HG03442 (cell line): ENCODE data around the gene TAF8.
"Not testable (repeated sequence)": the region's sequence is repeated elsewhere in the genome, so short reads cannot be mapped to it uniquely, and the experiment has no call there.

Experiments
- ATAC-seq: cut with Tn5 transposase; IDR thresholded peaks from one replicate; pipeline ENCODE4 v1.9.1; 2021; ENCODE audit warnings: mild to moderate bottlenecking, moderate library complexity; ENCODE audit not compliant: unreplicated experiment

TAF8 gene

DNA sequence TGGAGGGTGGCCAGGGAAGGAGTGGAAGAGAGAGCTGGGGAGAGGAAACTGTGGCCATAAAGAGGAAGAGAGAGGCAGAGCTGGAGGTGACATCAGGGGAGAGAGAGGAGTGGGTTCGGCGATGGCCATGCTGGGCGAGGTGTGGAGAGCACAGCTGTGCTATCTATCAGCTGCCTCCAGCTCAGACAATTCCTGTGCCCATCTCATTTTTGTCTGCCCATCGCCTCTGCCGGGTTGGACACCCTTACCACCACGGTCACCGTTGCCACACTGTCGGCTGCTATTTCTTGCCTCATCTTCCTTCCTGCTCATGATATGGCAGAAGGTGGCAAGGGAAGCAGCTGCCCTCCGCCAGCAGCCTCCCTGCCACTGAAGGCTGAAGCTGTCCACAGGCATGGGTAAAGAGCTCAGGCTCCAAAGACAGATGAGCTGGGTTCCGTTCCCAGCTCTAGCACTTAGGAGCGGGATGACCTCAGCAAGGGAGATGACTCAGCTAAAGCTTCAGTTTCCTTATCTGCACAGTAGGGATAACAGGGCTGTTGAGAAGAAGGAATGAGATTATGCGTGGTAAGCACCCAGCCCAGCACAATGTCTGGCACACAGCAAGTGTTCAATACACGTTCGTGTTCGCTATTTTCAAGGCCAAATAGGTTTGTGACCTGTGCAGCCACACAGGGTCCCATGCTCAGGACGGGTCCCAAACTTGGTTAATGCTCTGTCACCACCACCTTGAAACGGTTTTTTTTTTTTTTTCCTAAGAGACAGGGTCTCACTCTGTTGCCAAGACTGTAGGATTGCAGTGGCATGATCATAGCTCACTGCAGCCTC lies 21.9 kb upstream of the TAF8 start:
- no peak for ATAC-seq

DNA sequence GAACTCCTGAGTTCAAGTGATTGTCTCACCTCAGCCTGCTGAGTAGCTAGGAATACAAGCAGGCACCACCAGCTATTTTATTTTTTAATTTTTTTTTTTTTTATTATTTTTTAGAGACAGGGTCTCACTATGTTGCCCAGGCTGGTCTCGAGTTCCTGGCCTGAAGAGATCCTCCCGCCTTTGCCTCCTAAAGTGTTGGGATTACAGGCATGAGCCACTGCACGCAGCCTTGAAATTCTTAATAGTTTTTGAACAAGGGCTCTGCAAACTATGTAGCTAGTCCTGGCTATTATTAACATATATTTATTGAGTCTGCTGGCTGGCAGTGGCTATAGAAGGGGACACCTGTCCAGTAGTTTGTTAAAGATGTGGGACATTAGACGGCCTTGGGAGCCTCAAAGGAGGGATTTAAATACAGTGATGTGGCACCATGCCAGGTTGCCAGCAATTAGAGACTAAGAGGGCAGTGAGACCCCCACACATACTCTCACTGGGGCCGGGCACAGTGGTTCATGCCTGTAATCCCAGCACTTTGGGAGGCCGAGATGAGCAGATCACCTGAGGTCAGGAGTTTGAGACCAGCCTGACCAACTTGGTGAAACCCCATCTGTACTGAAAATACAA lies 21.1 kb upstream of the TAF8 start:
- ATAC-seq, result no peak

DNA sequence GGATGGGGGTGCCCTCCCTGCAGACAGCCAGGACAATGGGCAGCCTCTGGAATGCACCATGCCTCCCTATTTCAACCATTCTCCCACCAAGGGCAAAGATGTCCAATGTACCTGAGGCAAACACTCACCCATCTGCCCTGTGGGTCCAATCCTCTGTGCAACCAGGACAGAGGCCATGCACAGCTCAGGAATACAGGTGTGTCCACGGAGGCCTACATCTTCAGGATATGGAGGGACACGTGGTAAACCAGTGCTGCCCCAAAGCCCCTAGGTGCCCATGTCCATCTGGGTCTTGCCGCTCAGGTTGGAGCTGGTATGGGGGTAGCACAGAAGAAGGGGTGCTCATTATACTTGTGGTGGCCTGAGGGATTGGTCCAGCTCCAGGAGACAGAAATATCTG lies 20.4 kb upstream of the TAF8 start:
- no peak for ATAC-seq

DNA sequence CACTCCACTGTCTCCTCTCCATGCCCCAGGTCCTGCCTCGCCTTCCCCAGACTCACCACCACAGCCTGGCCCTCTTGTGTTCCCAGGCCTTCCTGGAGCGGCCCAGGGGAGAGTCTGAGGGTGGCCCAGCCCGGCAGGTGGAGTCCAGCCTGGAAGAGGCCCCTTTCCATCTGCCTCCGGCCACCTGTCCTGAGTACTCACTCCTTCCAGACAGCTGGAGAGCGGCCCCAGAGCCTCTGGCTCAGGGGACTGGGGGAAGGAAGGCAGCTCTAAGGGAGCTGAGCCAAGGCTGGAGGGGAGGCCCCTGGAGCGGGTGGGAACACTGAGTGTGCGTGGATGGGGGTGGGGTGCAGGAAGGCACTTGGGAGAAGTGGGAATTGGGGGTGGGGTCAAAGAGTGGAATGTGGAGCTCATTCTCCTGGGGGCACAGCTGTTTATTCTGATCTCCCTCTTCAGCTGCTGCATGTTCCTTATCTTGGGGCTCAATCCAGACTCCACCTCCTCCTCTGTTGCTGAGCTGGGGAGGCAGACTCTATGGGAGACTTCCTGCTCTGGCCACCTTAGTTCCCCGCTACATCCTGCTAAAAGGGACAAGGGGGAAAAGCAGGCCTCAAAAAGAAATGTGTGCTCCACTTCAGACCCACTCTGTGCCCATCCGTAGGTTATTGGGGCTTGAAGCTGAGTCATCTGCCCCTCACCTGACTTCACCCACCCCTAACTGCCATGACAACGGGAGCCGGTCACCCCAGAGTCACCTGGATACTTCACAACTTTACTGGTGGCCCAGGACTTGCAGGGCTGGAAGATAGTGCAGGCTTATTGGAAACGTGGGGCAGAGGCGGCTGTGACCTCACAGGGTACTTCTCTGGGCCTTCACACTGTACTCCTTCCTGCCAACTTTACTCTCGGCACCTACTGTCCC lies 19.5 kb upstream of the TAF8 start:
- no peak for ATAC-seq

DNA sequence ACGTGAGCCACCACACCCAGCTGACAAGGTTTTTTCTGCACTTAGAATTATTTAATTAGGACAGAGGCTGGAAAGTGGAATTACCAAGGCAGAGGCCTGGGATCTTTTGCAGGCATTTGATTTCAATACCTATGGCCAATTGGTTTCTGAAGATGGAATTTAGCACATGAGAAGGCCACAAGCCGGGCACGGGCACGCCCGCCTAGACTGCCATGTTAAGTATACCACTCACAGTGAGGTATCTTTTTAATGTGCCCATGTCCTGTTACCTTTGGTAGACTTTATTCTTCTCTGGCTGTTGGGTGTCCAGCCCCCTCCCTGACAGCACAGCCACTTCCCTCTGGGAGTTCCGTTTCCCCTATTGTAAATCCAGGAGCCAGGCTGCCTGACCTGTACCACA lies 18.0 kb upstream of the TAF8 start:
- no peak for ATAC-seq

DNA sequence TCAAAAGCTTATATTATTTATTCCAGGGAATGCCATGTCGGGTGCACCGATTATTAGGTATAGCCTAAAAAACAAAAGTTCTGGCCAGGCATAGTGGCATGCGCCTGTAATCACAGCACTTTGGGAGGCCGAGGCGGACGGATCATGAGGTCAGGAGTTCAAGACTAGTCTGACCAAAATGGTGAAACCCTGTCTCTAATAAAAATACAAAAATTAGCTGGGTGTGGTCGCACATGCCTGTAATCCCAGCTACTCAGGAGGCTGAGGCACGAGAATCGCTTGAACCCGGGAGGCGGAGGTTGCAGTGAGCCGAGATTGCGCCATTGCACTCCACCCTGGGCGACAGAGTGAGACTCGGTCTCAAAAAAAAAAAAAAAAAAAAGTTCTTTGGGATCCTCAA lies 12.7 kb upstream of the TAF8 start:
- not testable (repeated sequence) for ATAC-seq

DNA sequence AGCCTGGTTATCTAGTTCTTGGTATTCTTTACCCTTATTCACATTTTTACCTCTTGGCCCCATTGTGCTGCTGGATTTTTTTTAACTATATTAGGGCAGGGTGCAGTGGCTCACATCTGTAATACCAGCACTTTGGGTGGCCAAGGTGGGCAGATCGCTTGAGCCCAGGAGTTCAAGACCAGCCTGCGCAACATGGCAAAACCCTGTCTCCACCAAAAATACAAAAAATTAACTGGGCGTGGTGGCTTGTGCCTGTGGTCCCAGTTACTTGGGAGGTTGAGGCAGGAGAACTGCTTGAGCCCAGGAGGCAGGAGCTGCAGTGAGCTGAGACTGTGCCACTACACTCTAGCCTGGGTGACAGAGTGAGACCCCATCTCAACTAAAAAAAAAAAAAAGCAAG lies 12.2 kb upstream of the TAF8 start:
- no peak for ATAC-seq

DNA sequence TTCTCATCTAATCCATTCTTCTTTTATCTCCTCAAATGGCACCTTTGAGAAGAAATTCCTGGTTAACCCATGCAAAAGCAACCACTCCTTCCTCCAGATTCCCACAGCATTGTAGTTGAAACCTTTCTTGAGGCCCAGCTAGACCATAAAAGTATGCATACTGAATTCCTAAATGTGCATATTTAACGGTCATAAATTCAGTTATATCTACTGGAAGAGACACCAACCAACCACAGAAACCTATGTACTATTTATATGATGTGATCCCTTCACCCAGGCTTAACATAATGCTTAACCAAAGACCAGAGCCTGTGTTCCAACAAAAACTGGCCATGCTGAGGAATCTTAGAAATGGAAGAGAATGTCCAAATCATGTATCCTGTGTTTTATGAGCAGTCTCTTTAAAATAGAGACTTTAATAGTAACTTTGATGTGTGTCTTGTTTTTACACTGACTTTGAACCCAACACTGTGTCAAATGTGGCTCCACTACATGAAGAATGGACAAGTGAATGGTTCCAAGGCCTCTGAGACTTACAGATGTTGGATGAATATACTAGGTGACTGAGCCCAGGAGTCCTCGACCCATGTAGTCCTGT lies 11.4 kb upstream of the TAF8 start:
- ATAC-seq, result no peak

DNA sequence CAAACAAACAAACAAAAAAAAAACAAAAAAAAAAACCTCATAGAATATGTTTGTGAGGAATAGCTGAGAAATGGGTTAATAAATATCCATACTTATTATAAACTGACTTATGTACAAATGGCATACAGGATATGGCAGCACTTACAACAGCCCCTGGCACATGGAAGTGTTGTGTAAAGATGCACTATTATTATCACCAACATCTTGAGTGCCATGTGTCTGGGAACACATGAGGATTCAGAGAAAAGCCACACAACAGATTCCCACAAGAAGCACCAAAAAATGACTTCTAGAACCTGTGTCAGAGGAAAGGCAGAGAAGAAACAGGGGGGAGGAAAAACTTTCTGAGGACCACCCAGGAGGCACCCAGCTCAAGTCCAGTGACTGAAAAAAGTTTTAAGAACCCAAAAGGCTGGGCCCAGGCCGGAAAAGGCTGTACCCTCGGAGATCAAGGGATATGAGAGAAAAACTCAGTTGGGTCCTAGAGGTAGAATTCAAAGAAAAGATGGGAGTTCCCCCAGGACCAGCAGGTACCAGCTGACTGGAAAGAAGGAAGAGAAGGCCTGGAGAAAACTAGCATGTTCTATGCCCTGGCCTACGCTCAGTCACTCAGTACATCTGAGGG lies 9.4 kb upstream of the TAF8 start:
- no peak for ATAC-seq

DNA sequence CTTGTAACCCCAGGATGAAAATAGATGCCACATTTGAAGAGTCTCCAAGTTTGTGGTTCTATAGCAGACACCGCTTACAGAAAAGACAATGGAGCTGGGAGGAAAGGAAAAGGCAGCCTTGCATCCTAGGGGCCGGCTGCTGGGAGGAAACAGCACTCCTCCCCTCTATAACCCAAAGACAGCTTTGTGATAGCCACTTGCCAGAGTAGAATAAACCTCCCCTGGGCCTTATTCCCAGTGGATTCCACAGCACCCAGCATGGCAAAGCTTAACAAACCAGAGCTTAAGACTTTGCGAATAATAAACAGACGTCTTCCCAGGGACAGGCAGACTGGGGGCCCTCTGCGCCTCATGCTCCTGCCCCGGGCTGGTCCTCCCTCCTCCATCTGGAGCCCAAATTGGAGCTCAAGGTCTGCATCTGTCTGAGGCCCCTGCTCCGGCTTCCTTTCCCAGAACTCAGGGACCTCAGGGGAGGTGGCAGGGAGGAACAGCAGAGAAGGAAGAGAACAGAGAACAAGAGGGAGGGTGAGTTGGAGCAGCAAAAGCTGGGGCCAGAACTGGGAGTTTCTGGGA lies 8.8 kb upstream of the TAF8 start:
- ATAC-seq, result no peak

DNA sequence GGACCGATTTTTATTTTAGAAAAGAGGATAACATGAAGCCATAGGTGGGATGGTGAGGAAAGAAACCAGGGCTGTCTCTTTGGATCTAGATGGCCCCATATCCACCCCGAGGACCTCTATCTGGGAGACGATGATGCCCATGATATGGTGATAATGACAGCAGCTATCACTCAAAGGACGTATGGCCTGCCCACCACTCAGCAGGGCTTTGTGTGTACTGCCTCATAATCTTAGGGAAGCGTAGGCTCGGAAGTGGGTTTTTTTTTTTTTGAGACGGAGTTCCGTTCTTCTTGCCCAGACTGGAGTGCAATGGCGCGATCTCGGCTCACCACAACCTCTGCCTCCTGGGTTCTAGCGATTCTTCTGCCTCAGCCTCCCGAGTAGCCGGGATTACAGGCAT lies 8.2 kb upstream of the TAF8 start:
- ATAC-seq, result no peak

DNA sequence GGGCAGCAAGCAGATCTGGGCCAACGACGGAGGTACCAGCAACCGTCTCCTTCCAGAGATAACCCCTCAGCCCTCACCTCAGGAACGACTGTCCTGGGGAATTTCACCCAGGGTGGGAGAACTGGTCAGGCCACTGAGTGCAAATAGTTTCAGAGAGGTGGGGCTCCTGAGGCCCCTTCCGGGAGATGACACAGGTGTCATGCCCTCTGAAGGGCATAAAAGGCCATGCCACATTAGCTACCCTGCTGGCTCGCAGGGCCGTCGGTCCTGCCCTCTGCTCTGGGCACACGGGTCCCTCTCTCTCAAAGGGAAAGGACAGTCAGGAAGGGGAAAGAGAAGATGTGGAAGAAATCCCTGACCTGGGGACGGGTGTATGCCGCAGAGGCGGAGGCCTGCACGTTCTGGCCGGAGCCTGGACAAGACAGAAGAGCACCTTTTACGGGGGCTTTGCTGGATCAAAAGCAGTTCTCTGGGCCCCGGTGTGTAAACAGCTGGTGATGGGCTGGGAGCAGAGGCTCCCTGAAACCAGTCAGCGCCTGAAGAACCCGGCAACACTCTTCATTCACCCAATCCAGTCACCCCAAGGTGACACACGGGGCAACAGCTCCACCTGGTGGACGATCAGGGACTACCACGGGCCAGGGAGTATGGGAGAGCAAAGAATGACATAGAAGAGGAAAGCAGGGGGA lies 6.4 kb upstream of the TAF8 start:
- ATAC-seq, result no peak

DNA sequence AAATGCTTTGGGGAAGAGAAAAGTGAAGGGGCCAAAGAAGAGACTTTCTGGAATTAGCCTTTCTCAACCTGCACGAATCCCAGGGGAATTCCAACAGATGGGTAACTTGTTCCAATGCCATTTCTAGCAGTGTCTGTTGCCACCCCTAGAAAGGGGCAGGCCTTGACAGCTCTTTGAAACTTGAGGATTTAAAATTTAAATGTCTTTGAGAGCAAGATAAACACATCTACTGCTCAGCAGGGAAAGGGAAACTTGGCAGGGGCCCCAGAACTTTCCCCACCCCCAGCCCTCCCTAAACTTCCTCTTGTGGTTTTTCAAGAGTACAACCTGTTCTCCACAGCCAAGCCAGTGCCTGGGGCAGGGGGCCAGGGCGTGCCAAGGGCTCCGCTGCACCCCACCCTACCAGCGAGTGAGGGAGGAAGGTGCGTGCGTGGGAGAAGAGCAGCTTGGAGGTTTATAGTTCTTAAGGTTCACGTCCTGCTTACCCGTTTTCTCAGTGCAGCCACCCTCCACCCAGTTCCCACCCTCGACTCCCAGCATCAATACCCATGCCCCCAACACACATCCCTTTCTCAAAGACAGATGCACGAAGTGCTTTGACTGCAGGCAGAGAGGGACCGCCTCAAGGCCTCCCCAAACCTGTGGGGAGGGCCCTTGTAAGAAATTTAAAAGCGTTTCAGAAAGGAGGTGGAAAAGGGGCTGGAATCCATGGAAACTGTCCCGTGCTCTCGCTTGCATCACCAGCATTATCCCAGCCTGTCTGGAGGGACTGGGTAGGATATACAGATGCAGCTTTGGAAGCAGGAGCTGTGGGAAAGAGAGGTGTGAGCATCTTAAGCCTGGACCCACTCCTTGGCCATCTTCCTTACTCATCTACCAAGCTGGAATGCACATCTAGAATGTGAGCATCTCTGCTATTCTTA lies 4.5 kb upstream of the TAF8 start:
- no peak for ATAC-seq

DNA sequence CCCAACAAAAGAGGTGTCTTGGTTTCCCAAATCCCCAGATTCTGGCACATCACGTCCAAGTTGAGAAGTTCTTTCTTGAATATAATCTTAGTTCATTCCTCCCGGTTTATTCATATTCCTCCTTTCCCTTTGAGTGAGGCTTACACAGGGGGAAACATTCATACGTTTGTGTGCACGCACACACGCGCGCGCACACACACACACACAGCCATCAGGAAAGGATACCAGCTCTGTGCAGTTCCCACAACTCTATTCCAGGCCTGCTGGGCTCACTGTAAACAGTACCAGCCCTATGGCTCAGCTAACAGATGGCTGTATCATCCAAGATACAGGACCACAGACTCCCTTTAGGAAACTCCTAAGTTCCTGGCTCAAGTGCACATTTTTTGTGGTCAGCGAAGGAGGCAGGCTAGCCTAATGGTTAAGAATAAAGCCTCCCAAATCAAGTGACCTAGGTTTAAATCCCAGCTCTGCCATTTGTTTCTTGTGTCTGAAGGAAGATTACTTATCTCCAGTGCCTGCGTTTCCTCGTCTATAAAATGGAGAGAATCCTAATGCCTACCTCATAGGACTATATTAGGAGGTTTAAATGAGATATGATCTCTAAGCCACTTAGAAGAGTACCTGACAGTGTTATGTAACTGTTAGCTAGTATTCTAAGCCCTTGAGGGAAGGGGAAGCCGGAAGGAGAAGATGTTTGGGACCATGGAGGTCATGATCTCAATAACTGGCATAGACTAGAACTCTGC lies 3.7 kb upstream of the TAF8 start:
- ATAC-seq, result no peak

DNA sequence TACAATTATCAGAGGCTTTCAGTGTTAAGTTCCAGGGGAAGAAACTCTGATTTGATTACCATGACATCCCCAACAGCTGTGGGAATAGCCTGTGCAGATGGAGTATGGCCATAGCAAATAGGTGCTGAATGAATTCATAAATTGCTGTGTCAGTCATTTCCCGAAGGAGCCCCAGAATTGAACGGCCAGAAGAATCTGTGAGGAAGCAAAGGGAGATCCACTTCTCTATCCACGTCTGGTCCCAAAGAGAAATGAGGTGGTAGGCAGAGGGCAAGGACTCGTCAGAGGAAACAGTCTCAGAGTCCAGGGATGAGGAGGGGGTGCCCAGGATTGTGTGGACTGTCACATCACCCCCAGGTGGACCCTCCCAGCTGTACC lies 3.1 kb upstream of the TAF8 start:
- ATAC-seq, result no peak

DNA sequence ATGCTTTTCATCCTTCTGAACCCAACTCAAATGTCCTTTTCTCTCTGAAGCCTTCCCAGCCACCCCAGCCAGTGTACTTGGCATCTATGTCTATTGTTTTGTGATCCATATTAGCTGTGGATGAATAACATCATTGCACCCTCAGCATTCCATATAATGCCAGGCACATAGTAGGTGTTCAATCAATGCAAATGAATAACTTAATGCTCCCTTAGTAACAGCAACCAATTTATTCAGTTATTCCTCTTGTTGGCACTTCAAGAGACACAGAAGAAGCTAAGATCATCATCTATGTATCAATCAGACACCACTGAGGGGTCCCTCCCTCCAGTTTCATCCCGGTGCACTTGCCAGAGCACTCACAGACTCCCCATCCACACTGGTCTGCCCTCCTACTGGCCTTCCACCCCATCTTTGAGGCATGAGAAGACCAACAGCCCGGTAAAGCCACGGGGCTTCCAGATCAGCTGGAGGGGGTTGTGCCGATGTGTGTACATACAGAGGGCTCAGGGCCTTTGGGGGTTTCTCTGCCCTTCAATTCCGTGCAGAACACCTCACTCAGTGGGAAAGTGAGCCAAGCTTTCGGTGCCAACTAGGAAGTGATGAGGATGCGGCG lies 2.4 kb upstream of the TAF8 start:
- no peak for ATAC-seq

DNA sequence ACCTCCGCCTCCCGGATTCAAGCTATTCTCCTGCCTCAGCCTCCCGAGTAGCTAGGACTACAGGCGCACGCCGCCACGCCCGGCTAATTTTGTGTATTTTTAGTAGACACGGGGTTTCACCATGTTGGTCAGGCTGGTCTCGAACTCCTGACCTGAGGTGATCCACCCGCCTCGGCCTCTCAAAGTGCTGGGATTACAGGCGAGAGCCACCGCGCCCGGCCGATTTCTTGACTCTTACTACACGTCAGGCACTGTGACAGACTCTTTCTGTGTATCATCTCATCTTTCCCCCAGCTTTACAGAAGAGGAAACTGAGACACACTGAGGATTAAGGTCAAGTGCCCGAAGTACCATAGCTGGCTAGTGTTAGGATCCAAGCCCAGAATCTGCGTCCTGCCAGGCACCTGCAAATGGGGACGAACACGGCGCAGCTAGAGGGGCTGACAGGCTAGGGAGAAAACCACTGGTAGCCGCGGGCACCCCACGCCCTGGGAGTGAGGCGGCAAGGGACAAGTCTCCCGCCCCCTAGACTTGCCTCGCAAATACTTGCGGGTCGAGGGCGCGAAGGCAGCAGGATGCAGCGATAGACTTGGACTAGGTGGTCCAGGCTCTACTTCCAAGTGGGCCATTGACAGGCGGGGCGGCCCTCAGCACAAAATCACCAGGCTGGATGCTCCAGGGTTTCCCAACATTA lies 1.1 kb upstream of the TAF8 start:
- no peak for ATAC-seq
